Spleen (tissue), 11 donors: ENCODE results near the gene LRRC7. TPM values are rescaled to one million over a fixed set of nuclear protein-coding genes. Genes with fewer than 3 reads are reported as not detected.
A peak's percentile ranks its signal among the peaks of the same experiment; 100 is the strongest.

Experiments
- DNase-seq: peaks from one replicate; pipeline ENCODE4 v3.0.0-alpha.2; 2020
- H3K27ac ChIP-seq, 8 donors: fragments of 200-600 bp; sonication (generic) in 7 of 8; 1 replicate in 4 of 8; 2 replicates in 4 of 8; pipeline versions ENCODE4 v1.5.0 to v1.8.0; 2016 to 2021; ENCODE audit warnings: inconsistent platforms in 4 of 8, mild to moderate bottlenecking in 4 of 8, moderate library complexity in 1 of 8
- H3K27me3 ChIP-seq, 7 donors: fragments of 200-600 bp; sonication (generic) in 6 of 7; replicated peaks in 1 of 7; 1 replicate in 4 of 7; 2 replicates in 3 of 7; pipeline versions ENCODE4 v1.5.0 to v1.8.0; 2016 to 2021; ENCODE audit warnings: inconsistent platforms in 3 of 7, mild to moderate bottlenecking in 1 of 7
- H3K36me3 ChIP-seq, 6 donors: fragments of 200-600 bp; sonication (generic) in 5 of 6; 1 replicate in 4 of 6; 2 replicates in 2 of 6; pipeline versions ENCODE4 v1.5.0 to v1.8.0; 2016 to 2021; ENCODE audit warnings: inconsistent platforms in 2 of 6
- H3K4me1 ChIP-seq, 6 donors: fragments of 200-600 bp; sonication (generic) in 5 of 6; 1 replicate in 3 of 6; 2 replicates in 3 of 6; pipeline versions ENCODE4 v1.5.0 to v1.8.0; 2016 to 2021; ENCODE audit warnings: inconsistent platforms in 3 of 6
- H3K4me3 ChIP-seq, 8 donors: fragments of 200-600 bp; sonication (generic) in 7 of 8; 1 replicate in 4 of 8; 2 replicates in 4 of 8; pipeline versions ENCODE4 v1.5.0 to v1.8.0; 2016 to 2021; ENCODE audit warnings: inconsistent platforms in 4 of 8, mild to moderate bottlenecking in 4 of 8, moderate library complexity in 2 of 8
- H3K9me3 ChIP-seq, 8 donors: fragments of 200-600 bp; sonication (generic) in 7 of 8; 1 replicate in 4 of 8; 2 replicates in 4 of 8; pipeline versions ENCODE4 v1.5.0 to v1.8.0; 2016 to 2021; ENCODE audit warnings: inconsistent platforms in 4 of 8
- POLR2A ChIP-seq, 3 donors: fragments of 450-650 bp; IDR thresholded peaks; one replicate each; pipeline ENCODE4 v1.5.1; 2017; ENCODE audit warnings: antibody characterized with exemption in 3 of 3, mild to moderate bottlenecking in 1 of 3
- POLR2AphosphoS5 ChIP-seq, 3 donors: sonication (generic); formaldehyde crosslinking; IDR thresholded peaks; one replicate each; pipeline ENCODE4 v1.5.1; 2017; ENCODE audit warnings: antibody characterized with exemption in 3 of 3
- WGBS, 5 donors: extraction: QIAGEN DNeasy Blood & Tissue Kit in 3 of 5; methylation state at CpG; one replicate each; pipeline versions ENCODE4 v1.1.5 to v1.1.7; 2013 to 2018; 5-methylcytosine and 5-hydroxymethylcytosine counted together
- intact Hi-C: fragments of 100-400 bp; cut with DNase I; formaldehyde crosslinking; loops from one replicate; pipeline ENCODE4 v1.15.0; 2023; ENCODE audit warnings: low total_unique reads
- polyA plus RNA-seq, 3 donors: library from polyadenylated mRNA; stranded (reverse); fragments of 200-250 nt; gene quantifications; one replicate each; pipeline ENCODE4 v1.2.1, GENCODE V29; 2013
- total RNA-seq, 7 donors: library from RNA; depleted of rRNA in 3 of 7; stranded (reverse); fragments of >200 nt in 3 of 7; fragmentation: NEBNext Ultra II Directional in 4 of 7; extraction: Animal tissue kit (Norgen Biotek cat#: 25700) in 4 of 7; gene quantifications; one replicate each; pipeline versions ENCODE4 v1.1.0 to v1.2.1, GENCODE V29; 2016 to 2021
- TF ChIP-seq, protein P1 (sequence below), 11 experiments: fragments of 200-600 bp in 7 of 11; fragments of 450-650 bp in 4 of 11; sonication (generic) in 4 of 11; IDR thresholded peaks in 8 of 11; conservative IDR thresholded peaks in 3 of 11; 1 replicate in 7 of 11; 2 replicates in 4 of 11; pipeline versions ENCODE4 v1.4.0 to v1.8.0; 2016 to 2021; ENCODE audit warnings: antibody characterized with exemption in 11 of 11, inconsistent platforms in 4 of 11, mild to moderate bottlenecking in 1 of 11
- donor health status: healthy with polysubstance abuse.
- donor health status: DM: no; HTN: no; CAD: no; lungs with moderate emphysema.
- donor health status: DM: no; HTN: no; CAD: no.
- donor health status: Bipolar disorder and iron deficiency.
- donor health status: healthy.
- donor health status: DM: no; HTN: no; CAD: no.
- donor health status: DM: yes; HTN: yes; CAD: no.

LRRC7 gene
- total and polyA plus RNA-seq, 10 donors: 0.02 to 0.63 (median 0.13) TPM; not detected in 4

GRCh38 chr1:70140894-70141293 is 573.2 kb downstream of the LRRC7 start:
- WGBS, 5 donors: 75 to 86% (median 79%) methylated on average over 3 of the region's 3 CpGs

DNA sequence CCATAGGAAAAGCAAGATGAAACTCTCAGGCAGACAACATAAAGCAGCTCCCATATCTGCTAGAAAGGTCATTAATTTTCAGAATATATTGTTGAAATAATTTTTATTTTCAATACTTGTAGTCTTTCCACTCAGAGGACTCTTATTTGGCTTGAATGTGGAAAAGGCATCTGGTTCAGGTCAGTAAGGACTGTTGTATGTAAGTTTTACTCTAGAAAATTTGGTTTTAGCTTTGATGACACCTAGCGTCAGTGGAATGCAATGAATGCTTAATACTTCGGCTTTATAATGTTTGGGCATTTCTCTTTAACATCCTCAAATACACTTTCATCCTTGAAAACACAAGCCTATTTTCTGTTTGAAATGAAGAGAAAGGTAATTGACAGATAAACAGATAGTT is 574.4 kb downstream of the LRRC7 start:
- H3K27me3 ChIP-seq: no peaks in the 10 kb centered on the region

More at GRCh38 chr1:70140894-70141293, 573.2 kb downstream of the LRRC7 start:
- peaks cover 0 to 5% (median 0%) of the 10 kb centered on the region in 6 donors for H3K4me1 ChIP-seq
- no peak overlapping the region for H3K4me3 ChIP-seq
- TF ChIP-seq POLR2AphosphoS5 (IDR thresholded peaks at IDR 0.05) (no peak), POLR2A (IDR thresholded peaks at IDR 0.05) (no peak)
- TF ChIP-seq, protein P1, sequence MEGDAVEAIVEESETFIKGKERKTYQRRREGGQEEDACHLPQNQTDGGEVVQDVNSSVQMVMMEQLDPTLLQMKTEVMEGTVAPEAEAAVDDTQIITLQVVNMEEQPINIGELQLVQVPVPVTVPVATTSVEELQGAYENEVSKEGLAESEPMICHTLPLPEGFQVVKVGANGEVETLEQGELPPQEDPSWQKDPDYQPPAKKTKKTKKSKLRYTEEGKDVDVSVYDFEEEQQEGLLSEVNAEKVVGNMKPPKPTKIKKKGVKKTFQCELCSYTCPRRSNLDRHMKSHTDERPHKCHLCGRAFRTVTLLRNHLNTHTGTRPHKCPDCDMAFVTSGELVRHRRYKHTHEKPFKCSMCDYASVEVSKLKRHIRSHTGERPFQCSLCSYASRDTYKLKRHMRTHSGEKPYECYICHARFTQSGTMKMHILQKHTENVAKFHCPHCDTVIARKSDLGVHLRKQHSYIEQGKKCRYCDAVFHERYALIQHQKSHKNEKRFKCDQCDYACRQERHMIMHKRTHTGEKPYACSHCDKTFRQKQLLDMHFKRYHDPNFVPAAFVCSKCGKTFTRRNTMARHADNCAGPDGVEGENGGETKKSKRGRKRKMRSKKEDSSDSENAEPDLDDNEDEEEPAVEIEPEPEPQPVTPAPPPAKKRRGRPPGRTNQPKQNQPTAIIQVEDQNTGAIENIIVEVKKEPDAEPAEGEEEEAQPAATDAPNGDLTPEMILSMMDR (IDR thresholded peaks at IDR 0.05 in 8 of 11, conservative IDR thresholded peaks at IDR 0.05 in 3 of 11): no peak
- H3K27me3 ChIP-seq: no peaks in the 10 kb centered on the region
- H3K27ac ChIP-seq: peak overlapping the region in 4 of 8 donors; percentile 7 to 48 (median 42)
- no peak for DNase-seq
- H3K9me3 ChIP-seq: no peaks in the 10 kb centered on the region
- H3K36me3 ChIP-seq: peaks cover 0 to 22% (median 4%) of the 10 kb centered on the region in 6 donors
- intact Hi-C loops: no loop called here

DNA sequence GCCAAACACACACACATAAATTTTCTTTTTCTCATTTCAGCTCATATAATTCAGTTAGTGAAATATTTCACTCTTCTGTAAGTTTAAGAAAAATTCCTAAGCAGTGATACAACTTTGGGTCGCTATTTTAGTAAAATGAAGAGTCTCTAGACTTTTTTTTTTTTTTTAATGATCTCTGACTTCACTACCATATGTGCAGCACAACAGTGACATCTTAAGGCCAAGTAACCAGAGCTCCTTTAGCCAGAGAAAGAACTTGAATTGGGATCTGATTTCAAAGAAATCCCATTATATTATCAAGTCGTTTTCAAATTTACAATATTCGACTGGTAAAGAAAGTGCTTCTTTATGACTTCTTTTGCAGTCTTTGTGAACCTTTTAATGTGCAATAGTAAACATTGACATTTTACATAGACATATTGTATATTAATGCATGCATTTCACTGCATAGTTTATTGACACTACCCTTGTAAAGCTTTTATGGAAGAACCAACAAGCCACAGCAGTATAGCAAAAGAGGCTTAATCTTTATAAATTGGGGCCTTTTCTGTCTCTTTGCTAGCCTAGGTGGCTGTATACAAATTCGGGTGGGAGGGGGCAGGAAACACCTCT is 575.4 kb downstream of the LRRC7 start:
- WGBS, 5 donors: 77 to 87% (median 80%) methylated on average over 4 of the region's 4 CpGs

More for the DNA sequence above, 574.4 kb downstream of the LRRC7 start:
- intact Hi-C loops: no loop called here
- Histone ChIP-seq H3K27ac (no peak overlapping the region), H3K9me3 (no peaks in the 10 kb centered on the region), H3K36me3 (peaks cover 0 to 34% (median 5%) of the 10 kb centered on the region in 6 donors), H3K4me3 (no peak overlapping the region), H3K4me1 (peaks cover 0 to 5% (median 0%) of the 10 kb centered on the region in 6 donors)
- TF ChIP-seq POLR2A (IDR thresholded peaks at IDR 0.05): no peak
- TF ChIP-seq, protein P1 (IDR thresholded peaks at IDR 0.05 in 8 of 11, conservative IDR thresholded peaks at IDR 0.05 in 3 of 11): no peak
- no peak for TF ChIP-seq POLR2AphosphoS5 (IDR thresholded peaks at IDR 0.05)
- DNase-seq: no peak
- 73 to 87% (median 83%) methylated on average over 2 of the region's 2 CpGs for WGBS, 5 donors

DNA sequence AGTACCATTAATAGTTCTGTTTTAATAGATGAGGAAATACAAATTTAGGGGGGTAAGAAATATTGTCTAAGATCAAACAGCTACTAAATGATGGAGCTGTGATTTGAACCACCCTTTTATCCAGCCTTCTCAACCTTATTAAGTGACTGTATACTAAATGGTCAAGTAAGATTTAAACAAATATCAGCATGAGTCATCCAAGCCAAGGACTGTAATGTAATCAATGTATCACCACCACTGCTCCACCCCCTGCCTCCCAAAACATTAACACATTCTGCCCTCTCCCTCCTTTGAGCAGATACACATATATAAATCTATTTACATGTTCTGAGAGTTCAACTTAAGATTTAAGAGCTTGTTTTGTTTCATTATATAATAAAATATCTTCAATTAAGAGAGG is 578.8 kb downstream of the LRRC7 start:
- Histone ChIP-seq H3K9me3 (no peaks in the 10 kb centered on the region), H3K36me3 (peaks cover 0 to 78% (median 14%) of the 10 kb centered on the region in 6 donors), H3K27me3 (no peaks in the 10 kb centered on the region), H3K27ac (no peak overlapping the region), H3K4me3 (no peak overlapping the region), H3K4me1 (no peaks in the 10 kb centered on the region)
- intact Hi-C loops: no loop called here
- TF ChIP-seq, protein P1 (IDR thresholded peaks at IDR 0.05 in 8 of 11, conservative IDR thresholded peaks at IDR 0.05 in 3 of 11): no peak
- TF ChIP-seq POLR2A (IDR thresholded peaks at IDR 0.05): no peak
- no peak for TF ChIP-seq POLR2AphosphoS5 (IDR thresholded peaks at IDR 0.05)
- DNase-seq: no peak

More for the DNA sequence above, 575.4 kb downstream of the LRRC7 start:
- TF ChIP-seq, protein P1 (IDR thresholded peaks at IDR 0.05 in 8 of 11, conservative IDR thresholded peaks at IDR 0.05 in 3 of 11): no peak
- TF ChIP-seq POLR2A (IDR thresholded peaks at IDR 0.05): no peak
- no peak for DNase-seq
- intact Hi-C loops: no loop called here
- no peaks in the 10 kb centered on the region for H3K27me3 ChIP-seq
- no peak overlapping the region for H3K4me3 ChIP-seq
- peaks cover 0 to 45% (median 5%) of the 10 kb centered on the region in 6 donors for H3K36me3 ChIP-seq
- no peaks in the 10 kb centered on the region for H3K9me3 ChIP-seq
- H3K27ac ChIP-seq: no peak overlapping the region
- peaks cover 0 to 5% (median 0%) of the 10 kb centered on the region in 6 donors for H3K4me1 ChIP-seq
